Measurements from ENCODE around the gene ZNF687.

Gene ZNF687

GRCh38 chr1:151289991-151290708, 8.1 kb downstream of the ZNF687 start:
- peaks cover 51% of the 10 kb centered on the region for H3K36me3 Mint-ChIP-seq (ENCODE audit: low read depth)
- no peaks in the 10 kb centered on the region for H3K9me3 Mint-ChIP-seq
- no peak for TF ChIP-seq CTCF (IDR thresholded peaks at IDR 0.05; ENCODE audit: unreplicated experiment in 3 of 3)
- peaks cover 6% of the 10 kb centered on the region for H3K4me1 Mint-ChIP-seq
- no peak overlapping the region for H3K27ac Mint-ChIP-seq
- no peak overlapping the region for H3K4me3 Mint-ChIP-seq
- H3K27me3 Mint-ChIP-seq (ENCODE audit: low read depth): no peaks in the 10 kb centered on the region

GRCh38 chr1:151290709-151291303, 8.7 kb downstream of the ZNF687 start:
- Mint-ChIP-seq H3K4me3 (no peak overlapping the region), H3K9me3 (no peaks in the 10 kb centered on the region), H3K27me3 (ENCODE audit: low read depth) (no peaks in the 10 kb centered on the region), H3K4me1 (peaks cover 6% of the 10 kb centered on the region), H3K36me3 (ENCODE audit: low read depth) (peaks cover 52% of the 10 kb centered on the region), H3K27ac (no peak overlapping the region)
- TF ChIP-seq CTCF (IDR thresholded peaks at IDR 0.05; ENCODE audit: unreplicated experiment in 3 of 3): no peak

GRCh38 chr1:151292207-151293030, 10.3 kb downstream of the ZNF687 start:
- Mint-ChIP-seq H3K27ac (peak overlapping the region; percentile 60 to 72 (median 68)), H3K4me3 (no peak overlapping the region), H3K36me3 (ENCODE audit: low read depth) (peaks cover 46% of the 10 kb centered on the region), H3K9me3 (no peaks in the 10 kb centered on the region), H3K27me3 (ENCODE audit: low read depth) (no peaks in the 10 kb centered on the region), H3K4me1 (peaks cover 6% of the 10 kb centered on the region)
- TF ChIP-seq CTCF (IDR thresholded peaks at IDR 0.05; ENCODE audit: unreplicated experiment in 3 of 3): peak in 2 of 3 experiments; percentile 10

GRCh38 chr1:151293093-151293492, 11.0 kb downstream of the ZNF687 start:
- no peaks in the 10 kb centered on the region for H3K27me3 Mint-ChIP-seq (ENCODE audit: low read depth)
- H3K4me3 Mint-ChIP-seq: no peak overlapping the region
- TF ChIP-seq CTCF (IDR thresholded peaks at IDR 0.05; ENCODE audit: unreplicated experiment in 3 of 3): no peak
- H3K9me3 Mint-ChIP-seq: no peaks in the 10 kb centered on the region
- peaks cover 51% of the 10 kb centered on the region for H3K36me3 Mint-ChIP-seq (ENCODE audit: low read depth)
- H3K4me1 Mint-ChIP-seq: peaks cover 6% of the 10 kb centered on the region
- peak overlapping the region; percentile 60 to 72 (median 68) for H3K27ac Mint-ChIP-seq

- H3K27me3 Mint-ChIP-seq (ENCODE audit: low read depth): no peaks in the 10 kb centered on the region
- H3K9me3 Mint-ChIP-seq: no peaks in the 10 kb centered on the region
- no peak overlapping the region for H3K27ac Mint-ChIP-seq
- no peak overlapping the region for H3K4me3 Mint-ChIP-seq
- H3K4me1 Mint-ChIP-seq: peaks cover 6% of the 10 kb centered on the region
- peaks cover 60% of the 10 kb centered on the region for H3K36me3 Mint-ChIP-seq (ENCODE audit: low read depth)
- TF ChIP-seq CTCF (IDR thresholded peaks at IDR 0.05; ENCODE audit: unreplicated experiment in 3 of 3): no peak
Measured at GRCh38 chr1:151294742-151295462, 12.8 kb downstream of the ZNF687 start.

Data from nephron (organoid).